Islet of Langerhans (tissue), 1 donor: ENCODE data around the gene FSD2.
"Not testable (repeated sequence)": the region's sequence is repeated elsewhere in the genome, so short reads cannot be mapped to it uniquely, and the experiment has no call there.

Experiments
- FAIRE-seq: peaks from one replicate; lab custom pipeline; 2011; peaks lifted over from hg19 to GRCh38; lab: Jason Lieb, UNC

The FSD2 gene

GRCh38 chr15:82792068-82792467, 13.8 kb downstream of the FSD2 start:
- FAIRE-seq = no peak

GRCh38 chr15:82790321-82790720, 15.5 kb downstream of the FSD2 start:
- no peak for FAIRE-seq

- no peak for FAIRE-seq
Measured at GRCh38 chr15:82789491-82789890, 16.4 kb downstream of the FSD2 start.

GRCh38 chr15:82788496-82788895, 17.4 kb downstream of the FSD2 start:
- FAIRE-seq = no peak

- no peak for FAIRE-seq
Measured at GRCh38 chr15:82781349-82781748, 24.5 kb downstream of the FSD2 start.

GRCh38 chr15:82778755-82779154, 27.1 kb downstream of the FSD2 start:
- no peak for FAIRE-seq

GRCh38 chr15:82774496-82774895, 31.4 kb downstream of the FSD2 start:
- no peak for FAIRE-seq

- FAIRE-seq = no peak
Measured at GRCh38 chr15:82771789-82772607, 33.9 kb downstream of the FSD2 start.

GRCh38 chr15:82768414-82769054, 37.3 kb downstream of the FSD2 start:
- no peak for FAIRE-seq

- no peak for FAIRE-seq
Measured at GRCh38 chr15:82767163-82767829, 38.6 kb downstream of the FSD2 start.

- not testable (repeated sequence) for FAIRE-seq
Measured at GRCh38 chr15:82766201-82766600, 39.7 kb downstream of the FSD2 start.

- no peak for FAIRE-seq
Measured at GRCh38 chr15:82764740-82765139, 41.1 kb downstream of the FSD2 start.

- no peak for FAIRE-seq
Measured at GRCh38 chr15:82764117-82764490, 41.8 kb downstream of the FSD2 start.

GRCh38 chr15:82763361-82764116, 42.3 kb downstream of the FSD2 start:
- no peak for FAIRE-seq

- no peak for FAIRE-seq
Measured at GRCh38 chr15:82751308-82751707, 54.6 kb downstream of the FSD2 start.

- FAIRE-seq = no peak
Measured at GRCh38 chr15:82750831-82751180, 55.1 kb downstream of the FSD2 start.

- no peak for FAIRE-seq
Measured at GRCh38 chr15:82749951-82750830, 55.7 kb downstream of the FSD2 start.

GRCh38 chr15:82748315-82748714, 57.6 kb downstream of the FSD2 start:
- FAIRE-seq = no peak

- no peak for FAIRE-seq
Measured at GRCh38 chr15:82743810-82744209, 62.1 kb downstream of the FSD2 start.

GRCh38 chr15:82742134-82742533, 63.7 kb downstream of the FSD2 start:
- no peak for FAIRE-seq

GRCh38 chr15:82739086-82739485, 66.8 kb downstream of the FSD2 start:
- FAIRE-seq = no peak

- no peak for FAIRE-seq
Measured at GRCh38 chr15:82737975-82738374, 67.9 kb downstream of the FSD2 start.
